Calu3 (cell line): Measurements from ENCODE around the gene PPM1L. TPM values are rescaled to one million over a fixed set of nuclear protein-coding genes. Genes with fewer than 3 reads are reported as not detected.

Source experiments
- BruUV-seq: library from RNA; stranded (reverse); fragments of 400-500 nt; replicated peaks from 2 replicates; lab custom pipeline; 2021; lab: Mats Ljungman, UMichigan
- CTCF ChIA-PET: fragments of 300-600 bp; sonication (Branson Sonifier 250); formaldehyde crosslinking; loops from one replicate; lab custom pipeline; 2022; ENCODE audit warnings: antibody characterized with exemption; lab: Charles Lee
- DNase-seq: peaks from one replicate; pipeline ENCODE4 v3.0.0; 2022
- H3K27ac Mint-ChIP-seq: one replicate; pipeline ENCODE4 v1.8.0; 2022; ENCODE audit warnings: mixed read lengths; ENCODE audit not compliant: unreplicated experiment
- H3K27me3 Mint-ChIP-seq: one replicate; pipeline ENCODE4 v1.8.0; 2022; ENCODE audit warnings: mixed read lengths; ENCODE audit not compliant: unreplicated experiment
- H3K36me3 Mint-ChIP-seq: one replicate; pipeline ENCODE4 v1.8.0; 2022; ENCODE audit warnings: mild to moderate bottlenecking, moderate library complexity, mixed read lengths; ENCODE audit not compliant: insufficient read depth, unreplicated experiment
- H3K4me1 Mint-ChIP-seq: one replicate; pipeline ENCODE4 v1.8.0; 2022; ENCODE audit warnings: mild to moderate bottlenecking, low read depth, mixed read lengths; ENCODE audit not compliant: unreplicated experiment
- H3K4me3 Mint-ChIP-seq: one replicate; pipeline ENCODE4 v1.8.0; 2022; ENCODE audit warnings: mild to moderate bottlenecking, low read depth, moderate library complexity, mixed read lengths; ENCODE audit not compliant: unreplicated experiment
- H3K9me3 Mint-ChIP-seq: one replicate; pipeline ENCODE4 v1.8.0; 2022; ENCODE audit warnings: low read depth, mixed read lengths; ENCODE audit not compliant: unreplicated experiment
- CTCF ChIP-seq: fragments of 200-600 bp; IDR thresholded peaks from one replicate; pipeline ENCODE4 v1.8.0; 2022; ENCODE audit warnings: antibody characterized with exemption; ENCODE audit not compliant: unreplicated experiment
- intact Hi-C: fragments of 100-400 bp; cut with micrococcal nuclease; formaldehyde crosslinking; loops from one replicate; pipeline ENCODE4 v1.10.0; 2022; ENCODE audit not compliant: unreplicated experiment
- total RNA-seq: library from RNA; stranded (reverse); gene quantifications from 2 replicates; pipeline ENCODE4 v1.2.3, GENCODE V29; 2022

Gene PPM1L
- total RNA-seq, 1 experiment from 2014 or later: 18.4 TPM

GRCh38 chr3:160842021-160843005 lies 86.3 kb downstream of the PPM1L start:
- DNase-seq: no peak
- Mint-ChIP-seq H3K9me3 (no peaks in the 10 kb centered on the region), H3K4me1 (peaks cover 6% of the 10 kb centered on the region), H3K36me3 (no peaks in the 10 kb centered on the region), H3K27ac (no peak overlapping the region), H3K4me3 (no peak overlapping the region), H3K27me3 (no peaks in the 10 kb centered on the region)
- CTCF ChIA-PET: interaction anchor here (0.6 kb wide), 1 partner anchor 8 kb away, joined by 5 read pairs; no protein-coding TSS in a partner anchor
- no peak for TF ChIP-seq CTCF
- BruUV-seq: no TSS peak
- intact Hi-C loops: no loop called here

- TF ChIP-seq CTCF: no peak
- CTCF ChIA-PET: interaction anchor here (0.6 kb wide), 1 partner anchor 174 kb away, joined by 3 read pairs; no protein-coding TSS in a partner anchor
- intact Hi-C loops: no loop called here
These were observed 95.7 kb downstream of the PPM1L start for GRCh38 chr3:160851629-160852210.

GRCh38 chr3:160852856-160853255 lies 96.8 kb downstream of the PPM1L start:
- no peaks in the 10 kb centered on the region for H3K36me3 Mint-ChIP-seq
- no peaks in the 10 kb centered on the region for H3K27me3 Mint-ChIP-seq
- CTCF ChIA-PET: no interaction called here
- no peak overlapping the region for H3K4me3 Mint-ChIP-seq
- H3K9me3 Mint-ChIP-seq: peaks cover 4% of the 10 kb centered on the region
- TF ChIP-seq CTCF: no peak
- no peak for DNase-seq
- intact Hi-C loops: no loop called here
- BruUV-seq: no TSS peak
- H3K27ac Mint-ChIP-seq: no peak overlapping the region
- H3K4me1 Mint-ChIP-seq: peaks cover 4% of the 10 kb centered on the region

More at GRCh38 chr3:160851629-160852210, 95.7 kb downstream of the PPM1L start:
- Mint-ChIP-seq H3K36me3 (no peaks in the 10 kb centered on the region), H3K27ac (no peak overlapping the region), H3K27me3 (no peaks in the 10 kb centered on the region), H3K4me3 (no peak overlapping the region), H3K9me3 (peaks cover 4% of the 10 kb centered on the region), H3K4me1 (no peaks in the 10 kb centered on the region)
- DNase-seq: no peak
- BruUV-seq: no TSS peak

- no peaks in the 10 kb centered on the region for H3K27me3 Mint-ChIP-seq
- DNase-seq: no peak
- CTCF ChIA-PET: interaction anchor here (0.6 kb wide), 1 partner anchor 1584 kb away, joined by 3 read pairs; no protein-coding TSS in a partner anchor
- no peak overlapping the region for H3K4me3 Mint-ChIP-seq
- H3K9me3 Mint-ChIP-seq: peaks cover 4% of the 10 kb centered on the region
- peaks cover 7% of the 10 kb centered on the region for H3K4me1 Mint-ChIP-seq
- intact Hi-C loops: no loop called here
- no peak for TF ChIP-seq CTCF
- no TSS peak for BruUV-seq
- H3K36me3 Mint-ChIP-seq: no peaks in the 10 kb centered on the region
- H3K27ac Mint-ChIP-seq: no peak overlapping the region
These were observed 100.4 kb downstream of the PPM1L start for GRCh38 chr3:160856450-160856849.
